ELF-1 (cell line): ENCODE results near the gene FBL.
A peak's percentile ranks its signal among the peaks of the same experiment; 100 is the strongest.
"Not testable (repeated sequence)": the region's sequence is repeated elsewhere in the genome, so short reads cannot be mapped to it uniquely, and the experiment has no call there.

Source experiments
- DNase-seq: peaks from one replicate; pipeline ENCODE4 v3.0.0-alpha.2; 2016; ENCODE audit warnings: low read depth, low spot score

FBL gene

DNA sequence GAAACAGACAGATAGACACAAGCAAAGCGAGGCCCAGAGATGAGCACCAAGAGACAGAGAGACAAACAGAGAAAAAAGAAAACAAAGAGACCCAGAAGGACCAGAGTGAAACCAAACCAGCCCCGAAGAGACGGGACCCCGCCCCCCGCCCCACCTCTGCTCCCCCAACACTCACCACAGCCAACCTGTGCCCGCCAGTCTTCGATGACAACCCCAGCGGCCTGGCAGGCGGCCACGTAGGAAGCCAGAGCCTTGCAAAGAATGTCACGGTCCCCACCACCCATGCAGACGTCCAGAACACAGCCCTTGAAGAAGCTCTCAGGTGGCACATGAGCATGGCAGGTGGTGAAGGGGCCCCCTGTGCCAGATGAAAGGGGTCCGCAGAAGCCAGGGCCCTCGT, 31.3 kb upstream of the FBL start:
- DNase-seq: not testable (repeated sequence)

DNA sequence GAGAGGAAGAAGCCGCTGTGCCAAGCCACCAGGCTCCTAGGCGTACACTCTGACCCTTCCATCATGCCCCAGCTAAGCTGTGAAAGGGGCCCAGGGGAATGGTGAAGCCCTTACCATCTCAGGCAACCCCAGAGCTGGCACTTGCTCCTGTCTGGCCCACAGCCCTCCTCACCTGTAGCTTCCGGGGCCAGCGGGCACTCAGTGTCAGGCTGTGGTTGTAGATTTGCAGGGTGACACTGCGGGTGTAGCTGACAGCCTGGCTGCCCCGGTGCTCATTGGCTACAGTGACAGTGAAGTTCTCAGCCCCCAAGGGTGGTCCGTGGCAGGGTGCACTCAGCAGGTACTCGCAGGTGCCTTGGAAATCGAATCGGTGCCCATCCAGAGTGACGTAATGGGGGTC, 30.3 kb upstream of the FBL start:
- not testable (repeated sequence) for DNase-seq

DNA sequence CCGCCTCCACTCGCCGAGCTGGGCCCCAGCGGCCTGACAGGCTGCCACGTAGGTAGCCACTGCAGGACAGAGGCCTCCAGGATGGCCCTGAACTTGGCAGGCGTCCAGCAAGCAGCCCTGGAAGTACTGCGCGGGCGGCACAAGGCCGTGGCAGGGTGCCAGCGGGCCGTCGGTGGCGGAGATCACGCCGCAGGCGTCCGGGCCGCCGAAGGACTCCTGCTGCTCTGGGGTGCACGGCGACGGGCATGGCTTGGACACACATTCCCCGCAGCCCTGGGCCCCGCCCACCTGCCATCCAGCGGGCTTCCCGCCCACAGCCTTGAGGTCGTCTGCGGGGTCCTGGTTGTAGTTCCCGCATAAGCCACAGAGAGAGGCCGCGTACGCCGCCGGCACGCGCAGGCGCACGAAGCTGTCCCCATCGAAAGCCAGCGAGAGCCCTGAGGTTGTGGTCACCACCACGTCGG, 29.3 kb upstream of the FBL start:
- DNase-seq: peak; percentile 82

DNA sequence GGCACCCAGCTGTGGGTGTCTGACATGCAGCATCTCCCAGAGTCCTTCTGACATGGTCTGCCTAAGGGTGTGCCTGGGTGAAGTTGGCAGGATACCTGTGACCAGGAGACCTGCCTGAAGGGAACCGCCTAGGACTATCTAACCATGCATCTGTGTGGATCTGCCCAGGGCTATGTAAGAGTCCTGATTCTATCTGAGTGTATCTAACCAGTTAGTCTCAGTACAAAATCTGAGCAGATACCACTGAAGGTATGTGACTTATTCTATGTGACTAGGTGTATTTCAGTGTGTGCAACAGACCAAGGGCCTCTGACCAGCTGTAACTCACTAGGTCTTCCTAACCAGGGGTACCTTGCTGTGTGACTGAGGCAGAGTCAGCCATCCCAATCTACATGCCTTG, 28.2 kb upstream of the FBL start:
- no peak for DNase-seq

DNA sequence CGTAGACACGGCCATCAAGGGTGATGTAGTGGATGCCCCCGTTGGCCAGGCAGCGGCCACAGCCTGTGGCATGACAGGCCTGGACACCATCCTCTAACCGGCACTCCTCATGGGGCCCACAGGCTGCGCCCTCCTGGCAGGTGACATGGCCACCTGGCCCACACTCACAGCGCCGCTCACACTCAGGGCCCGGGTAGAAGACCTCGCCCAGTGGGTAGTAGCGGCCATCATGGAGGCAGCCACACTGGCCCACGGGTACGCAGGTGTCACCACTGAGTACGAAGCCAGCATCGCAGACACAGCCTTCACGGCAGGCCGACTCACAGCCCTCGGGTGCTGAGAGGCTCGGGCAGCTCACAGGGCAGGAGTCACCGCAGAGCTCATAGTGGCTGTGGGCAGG, 27.2 kb upstream of the FBL start:
- no peak for DNase-seq

DNA sequence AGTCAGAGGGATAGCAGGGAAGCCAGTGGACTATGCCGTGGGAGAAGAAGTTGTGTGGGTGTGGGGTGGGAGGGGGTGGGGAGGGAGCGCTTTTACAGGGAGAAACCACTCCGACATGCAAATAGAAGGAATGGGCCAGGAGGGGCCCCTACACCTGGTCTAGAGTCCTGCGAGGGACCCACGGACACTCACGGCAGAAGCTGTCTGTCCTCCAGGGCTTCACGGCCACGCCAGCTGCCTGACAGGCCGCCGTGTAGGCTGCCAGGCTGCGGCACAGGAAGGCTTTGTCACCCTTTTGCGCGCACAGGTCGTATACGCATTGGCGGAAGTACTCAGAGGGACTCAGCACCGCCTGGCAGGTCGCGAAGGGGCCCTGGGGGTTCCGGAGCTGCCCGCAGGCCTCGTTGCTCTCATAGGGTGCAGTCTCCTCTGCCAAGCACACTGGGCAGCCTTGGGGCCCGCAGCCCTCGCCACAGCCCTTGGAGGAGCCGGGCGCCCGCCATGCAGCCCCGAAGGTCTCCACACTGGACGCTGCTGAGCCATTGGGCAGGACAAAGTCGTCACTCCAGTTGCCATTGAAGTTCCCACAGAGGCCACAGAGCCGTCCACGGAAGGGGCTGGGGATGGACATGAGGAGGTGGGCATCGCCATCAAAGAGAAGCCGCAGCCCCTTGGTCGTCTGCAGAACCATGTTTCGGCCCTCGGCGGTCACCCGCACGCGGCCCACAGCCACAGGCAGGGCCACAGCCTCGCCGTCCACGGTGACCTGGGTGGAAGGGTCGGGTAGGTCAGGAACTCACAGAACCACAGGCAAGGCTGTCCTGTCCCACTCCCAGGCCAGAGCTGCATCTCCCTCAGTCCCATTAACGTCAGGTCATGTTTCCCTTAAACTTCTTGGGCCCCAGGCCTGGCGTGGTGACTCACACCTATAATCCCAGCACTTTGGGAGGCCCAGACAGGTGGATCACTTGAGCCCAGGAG, 26.0 kb upstream of the FBL start:
- no peak for DNase-seq

DNA sequence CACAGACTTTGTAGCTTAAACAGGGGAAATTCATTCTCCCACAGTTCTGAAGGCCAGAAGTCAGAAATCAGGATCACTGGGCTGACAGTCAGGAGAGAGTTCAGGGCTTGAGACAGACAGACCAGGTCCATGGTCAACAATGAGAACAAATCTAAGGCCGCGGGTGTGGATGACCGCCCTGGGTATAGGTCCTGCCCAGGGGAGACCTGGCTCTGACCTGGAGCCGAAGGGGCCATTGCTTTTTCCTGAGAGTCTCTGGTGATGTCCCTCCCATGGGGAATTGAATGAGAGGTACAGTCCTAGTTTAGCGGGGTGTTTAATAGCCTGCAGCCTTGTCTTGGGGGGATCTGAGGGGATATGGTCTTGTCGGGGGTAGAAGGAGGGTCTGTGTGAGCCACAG, 25.2 kb upstream of the FBL start:
- no peak for DNase-seq

DNA sequence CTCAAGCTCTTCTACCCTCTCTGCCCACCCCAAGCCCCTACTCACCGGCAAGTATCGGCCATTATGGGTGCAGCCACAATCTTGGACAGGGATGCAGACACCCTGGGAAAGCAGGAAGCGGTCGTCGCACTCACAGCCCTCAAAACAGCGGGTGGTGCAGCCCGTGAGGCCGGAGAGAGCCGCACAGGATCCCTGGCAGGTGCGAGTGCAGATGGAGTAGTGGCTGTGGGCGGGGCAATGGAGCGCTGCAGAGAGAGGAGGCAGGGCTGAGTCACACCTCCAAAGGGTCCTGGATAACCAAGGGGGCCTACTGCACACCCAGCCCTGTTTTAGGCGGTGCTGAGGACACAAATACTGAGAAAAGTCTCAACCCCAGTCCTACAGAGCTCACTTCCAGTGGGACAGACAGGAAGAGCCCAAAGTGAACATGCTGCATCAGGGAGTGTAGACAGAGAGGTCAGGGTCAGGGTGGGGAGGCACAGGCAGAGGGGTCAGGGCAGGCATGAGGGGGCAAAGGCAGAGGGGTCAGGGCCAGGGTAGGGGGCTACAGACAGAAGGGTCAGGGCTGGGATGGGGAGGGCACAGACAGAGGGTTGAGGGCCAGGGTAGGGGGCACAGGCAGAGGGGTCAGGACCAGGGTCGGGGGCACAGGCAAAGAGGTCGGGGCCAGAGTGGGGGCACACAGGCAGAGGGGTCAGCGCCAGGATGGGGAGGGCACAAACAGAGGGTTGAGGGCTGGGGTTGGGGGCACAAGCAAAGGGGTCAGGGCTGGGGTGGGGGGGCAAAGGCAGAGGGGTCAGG, 24.2 kb upstream of the FBL start:
- DNase-seq: peak; percentile 53

DNA sequence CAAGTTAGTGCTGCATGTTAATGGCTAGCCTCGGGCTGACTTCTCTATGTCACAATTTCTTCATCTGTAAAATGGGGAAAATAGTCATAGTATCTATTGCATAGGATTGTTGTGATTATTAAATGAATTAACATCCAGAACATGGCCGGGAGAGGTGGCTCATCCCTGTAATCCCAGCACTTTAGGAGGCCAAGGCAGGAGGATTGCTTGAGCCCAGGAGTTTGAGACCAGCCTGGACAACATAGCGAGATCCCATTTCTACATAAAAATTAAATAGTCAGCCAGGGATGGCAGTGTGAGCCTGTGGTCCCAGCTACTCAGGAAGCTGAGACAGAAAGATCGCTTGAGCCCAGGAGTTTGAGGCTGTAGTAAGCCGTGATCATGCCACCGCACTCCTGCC, 21.8 kb upstream of the FBL start:
- no peak for DNase-seq

DNA sequence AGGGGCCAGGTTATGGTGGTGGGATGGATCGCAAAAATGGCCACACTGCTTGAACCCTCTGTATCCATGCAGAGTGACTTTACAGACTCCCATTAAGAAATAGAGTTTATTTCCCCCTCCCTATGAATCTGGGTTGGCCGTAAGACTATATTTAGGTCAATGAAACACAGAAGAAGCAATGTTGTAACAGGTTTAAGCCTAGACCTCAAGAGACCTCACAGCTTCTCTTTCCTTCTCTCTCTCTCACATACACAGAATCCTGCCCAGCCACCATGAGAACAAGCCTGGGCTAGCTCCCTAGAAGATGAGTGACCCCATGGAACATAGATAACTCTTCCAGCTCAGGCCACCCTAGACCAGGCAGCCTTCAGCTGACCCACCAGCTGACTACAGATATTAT, 21.0 kb upstream of the FBL start:
- no peak for DNase-seq

DNA sequence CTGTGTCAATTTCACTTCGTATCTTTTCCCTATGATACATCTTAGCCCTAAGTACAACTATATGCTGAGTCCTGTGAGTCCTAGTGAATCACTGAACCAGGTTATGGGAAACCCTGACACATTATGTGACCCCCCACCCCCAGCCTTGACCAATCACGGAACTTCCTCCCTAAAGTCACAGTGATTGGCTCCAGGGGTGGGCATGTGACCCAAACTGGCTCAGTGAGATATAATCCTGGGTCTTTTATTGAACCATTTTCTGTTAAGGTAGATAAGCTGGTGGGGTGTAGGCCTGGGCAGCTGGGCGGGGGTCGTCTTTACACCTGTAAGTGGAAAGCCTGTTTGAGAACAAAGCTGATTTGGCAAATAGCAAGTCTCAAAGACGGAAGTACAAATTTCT, 19.8 kb upstream of the FBL start:
- no peak for DNase-seq

DNA sequence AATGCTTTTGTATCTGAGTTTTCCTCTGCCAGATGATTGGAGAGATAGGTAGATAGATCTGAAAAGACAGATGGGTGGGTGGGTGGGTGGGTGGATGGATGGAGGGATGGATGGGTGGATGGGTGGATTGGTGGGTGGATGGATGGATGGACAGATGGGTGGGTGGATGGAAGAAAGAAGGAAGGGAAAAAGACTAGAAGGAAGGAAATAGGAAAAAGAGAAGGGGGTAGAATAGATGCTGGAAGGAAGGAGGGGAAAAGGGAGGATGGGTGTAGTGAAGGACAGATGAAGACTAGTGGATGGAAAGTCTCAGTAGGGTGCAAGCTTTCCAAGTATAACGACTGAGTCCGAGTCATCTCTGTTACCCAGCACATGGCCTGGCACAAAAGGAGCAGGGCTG, 19.0 kb upstream of the FBL start:
- DNase-seq: no peak

DNA sequence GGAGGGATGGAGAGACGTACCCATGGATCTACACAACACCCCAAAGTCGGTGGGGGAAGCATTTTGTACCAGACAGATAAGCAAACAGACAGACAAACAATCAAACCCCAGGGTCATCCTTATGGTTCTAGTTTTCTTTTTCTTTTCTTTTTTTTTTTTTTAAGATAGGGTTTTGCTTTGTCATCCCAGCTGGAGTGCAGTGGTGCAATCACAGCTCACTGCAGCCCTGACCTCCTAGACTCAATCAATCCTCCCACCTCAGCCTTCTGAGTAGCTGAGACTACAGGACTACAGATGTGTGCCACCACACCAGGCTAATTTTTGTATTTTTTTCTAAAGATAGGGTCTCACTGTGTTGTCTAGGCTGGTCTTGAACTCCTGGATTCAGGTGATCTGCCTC, 17.9 kb upstream of the FBL start:
- no peak for DNase-seq

DNA sequence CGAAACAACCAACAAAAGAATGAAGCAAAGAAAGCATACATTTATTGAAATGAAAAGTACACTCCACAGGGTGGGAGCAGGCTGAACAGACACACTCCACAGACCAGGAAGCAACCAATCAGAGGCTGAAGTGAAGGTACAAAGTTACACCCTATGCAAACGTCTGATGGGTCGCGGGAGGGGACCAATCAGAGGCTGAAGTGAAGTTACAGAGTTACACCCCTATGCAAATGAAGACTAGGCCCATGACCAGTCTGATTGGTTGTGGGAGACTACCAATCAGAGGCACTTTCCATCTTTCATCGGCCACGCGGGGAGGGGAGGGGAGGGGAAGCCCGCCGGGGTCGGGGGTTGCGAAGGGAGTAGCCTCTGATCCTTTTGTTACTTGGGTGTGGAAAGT, 12.4 kb upstream of the FBL start:
- DNase-seq: peak; percentile 30

DNA sequence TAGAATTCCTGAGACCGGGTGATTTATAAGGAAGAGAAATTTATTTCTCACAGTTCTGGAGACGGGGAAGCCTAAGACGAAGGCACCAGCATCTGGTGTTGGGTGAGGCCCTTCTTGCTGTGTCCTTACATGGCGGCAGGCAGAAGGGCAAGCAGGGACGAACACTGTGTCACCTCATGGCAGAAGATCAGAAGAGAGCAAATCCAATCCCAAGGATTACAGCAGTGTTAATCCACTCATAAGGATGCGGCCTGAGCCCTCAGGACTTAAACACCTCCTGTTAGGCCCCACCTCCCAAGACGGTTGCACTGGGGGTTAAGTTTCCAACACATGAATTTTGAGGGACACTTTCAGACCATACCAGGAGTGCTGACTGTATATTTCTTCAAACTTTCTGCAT, 6.7 kb upstream of the FBL start:
- no peak for DNase-seq

DNA sequence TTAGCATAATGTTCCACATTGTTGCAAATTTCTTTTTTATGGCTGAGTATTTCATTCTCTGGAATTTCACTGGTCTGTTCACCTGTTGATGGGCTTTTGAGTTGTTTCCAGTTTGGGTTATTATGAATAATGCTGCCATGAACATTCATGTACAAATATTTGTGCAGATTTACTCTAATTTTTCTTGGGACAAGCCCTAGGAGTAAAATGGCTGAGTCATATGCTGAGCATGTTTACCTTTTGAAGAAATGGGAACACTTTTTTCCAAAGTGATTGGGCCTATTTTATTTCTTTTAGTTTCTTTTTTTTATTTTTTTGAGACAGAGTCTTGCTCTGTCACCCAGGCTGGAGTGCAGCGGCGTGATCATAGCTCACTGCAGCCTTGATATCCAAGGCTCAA, 4.7 kb upstream of the FBL start:
- DNase-seq: no peak

DNA sequence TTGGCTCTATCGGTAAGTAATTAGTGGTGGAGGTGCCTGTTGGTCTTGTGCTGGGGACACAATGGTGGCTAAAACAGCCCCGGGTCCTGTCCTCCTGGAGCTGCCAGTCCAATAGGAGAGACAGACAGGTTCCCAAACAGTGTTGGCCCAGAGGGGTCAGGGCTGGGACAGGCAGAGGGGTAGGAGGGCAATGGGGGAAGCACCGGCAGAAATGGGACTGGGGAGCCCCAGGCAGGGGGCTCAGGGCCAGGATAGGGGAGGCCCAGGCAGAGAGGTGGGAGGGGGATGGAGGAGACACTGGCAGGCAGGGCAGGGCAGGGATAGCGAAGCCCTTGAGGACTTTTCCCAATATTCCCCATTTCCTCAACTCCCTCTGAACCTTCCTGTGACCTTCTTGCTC, 2.2 kb upstream of the FBL start:
- no peak for DNase-seq

DNA sequence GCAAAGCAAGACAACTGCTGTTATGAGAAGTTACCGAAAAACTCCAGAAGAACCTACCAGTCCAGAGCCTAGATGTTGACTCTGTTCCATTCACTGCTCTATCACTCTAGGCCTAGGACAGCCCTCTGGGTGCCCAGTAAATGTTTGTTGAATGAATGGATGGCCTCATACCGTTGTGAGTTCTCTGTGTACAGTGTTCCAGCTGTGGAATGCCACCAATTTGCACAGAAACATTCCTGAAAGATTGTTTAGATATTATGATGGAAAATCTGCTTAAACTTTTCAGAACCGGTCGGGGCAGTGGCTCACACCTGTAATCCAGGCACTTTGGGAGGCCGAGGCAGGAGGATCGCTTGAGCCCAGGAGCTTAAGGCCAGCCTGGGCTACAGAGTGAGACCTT, 1.3 kb upstream of the FBL start:
- no peak for DNase-seq

DNA sequence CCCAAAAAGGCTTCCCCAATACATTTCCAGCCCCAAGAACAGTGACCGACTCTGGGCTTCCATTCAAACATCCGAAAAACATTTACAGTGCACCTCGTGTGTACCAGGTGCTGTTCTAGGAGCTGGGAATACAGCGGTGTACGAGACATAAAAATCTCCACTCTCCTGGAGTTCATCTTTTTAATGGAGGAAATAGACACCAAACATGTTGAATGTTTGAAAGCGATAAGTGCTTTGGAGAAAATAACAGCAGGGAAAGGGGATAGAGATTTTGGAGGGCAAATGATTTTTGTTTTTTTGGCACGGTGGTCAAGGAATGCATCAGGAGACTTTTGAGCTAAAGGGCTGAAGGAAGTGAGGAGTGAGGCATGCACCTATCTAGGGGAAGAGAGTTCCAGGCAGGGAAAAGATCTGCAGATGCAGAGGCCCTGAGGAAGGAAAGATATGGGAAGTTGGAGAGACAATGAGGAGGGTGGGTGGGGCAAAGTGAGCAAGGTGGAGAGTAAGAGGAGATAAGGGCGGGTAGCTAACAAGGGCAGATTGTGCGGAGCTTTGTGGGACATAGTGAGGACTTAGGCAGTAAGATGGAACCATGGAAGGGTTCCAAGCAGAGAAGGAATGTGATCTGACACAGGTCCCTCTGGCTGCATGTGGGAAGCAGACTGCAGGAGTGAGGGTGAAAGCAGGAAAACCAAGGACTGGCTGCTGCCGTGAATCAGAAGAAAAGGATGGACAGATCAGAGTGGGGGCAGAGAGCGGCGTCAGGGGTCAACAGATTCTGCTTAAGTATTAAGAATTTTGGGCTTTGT, 703 bp upstream of the FBL start:
- DNase-seq: peak; percentile 30

DNA sequence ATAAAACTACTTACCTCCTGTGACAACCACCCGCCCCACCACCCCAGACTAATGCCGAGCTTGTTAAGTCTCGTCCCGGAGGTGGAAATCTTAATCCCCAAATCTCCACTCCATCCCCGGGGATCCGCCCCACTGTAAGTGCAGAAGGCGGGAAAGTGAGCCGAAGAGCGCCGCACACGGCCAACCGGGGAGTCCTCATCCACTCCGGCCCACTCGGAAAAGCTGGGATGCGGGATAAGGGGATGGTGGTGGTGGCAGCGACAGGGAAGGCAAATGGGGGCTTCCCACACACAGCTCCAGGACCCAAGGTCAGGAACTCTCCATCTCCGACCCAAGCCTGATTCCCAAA, 621 bp downstream of the FBL start:
- no peak for DNase-seq

DNA sequence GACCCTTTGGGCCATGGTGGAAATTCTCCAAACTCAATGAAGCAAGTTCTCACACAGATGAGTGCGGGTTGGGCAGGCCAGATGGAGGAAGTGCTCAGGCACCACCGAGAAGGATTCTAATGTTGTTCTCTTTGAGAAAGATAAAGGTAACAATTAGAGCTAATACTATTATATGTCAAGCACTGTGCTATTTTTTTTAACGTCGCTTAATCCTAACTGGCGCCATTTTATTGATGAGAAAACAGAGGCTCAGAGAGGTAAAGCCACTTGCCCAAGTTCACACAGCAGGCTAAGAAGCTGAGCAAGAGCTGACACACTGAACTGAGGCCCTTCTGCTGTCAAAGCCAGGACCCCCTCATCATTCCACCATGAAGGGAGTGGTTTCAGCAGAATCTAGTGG, 1.0 kb downstream of the FBL start:
- no peak for DNase-seq
